Measurements from ENCODE around the gene SERPINA6.
"Not testable (repeated sequence)": the region's sequence is repeated elsewhere in the genome, so short reads cannot be mapped to it uniquely, and the experiment has no call there.

Gene SERPINA6

GRCh38 chr14:94364037-94364436 lies 40.9 kb upstream of the SERPINA6 start:
- H3K4me3 ChIP-seq (ENCODE audit: low read depth in 1 of 2, low read length in 2 of 2): no peak overlapping the region
- no peaks in the 10 kb centered on the region for H3K9me3 ChIP-seq (ENCODE audit: control insufficient read depth in 1 of 2, low read length in 2 of 2)
- no peaks in the 10 kb centered on the region for H3K36me3 ChIP-seq (ENCODE audit: control insufficient read depth in 1 of 2, insufficient read depth in 2 of 2, low read length in 2 of 2)
- no peaks in the 10 kb centered on the region for H3K27me3 ChIP-seq (ENCODE audit: low read depth, low read length)
- no peaks in the 10 kb centered on the region for H3K4me1 ChIP-seq (ENCODE audit: control insufficient read depth in 1 of 2, insufficient read depth in 2 of 2, low read length in 2 of 2)
- no peak overlapping the region for H3K27ac ChIP-seq (ENCODE audit: low read length)

GRCh38 chr14:94363151-94363624 lies 40.1 kb upstream of the SERPINA6 start:
- Histone ChIP-seq H3K36me3 (ENCODE audit: control insufficient read depth in 1 of 2, insufficient read depth in 2 of 2, low read length in 2 of 2) (no peaks in the 10 kb centered on the region), H3K27me3 (ENCODE audit: low read depth, low read length) (no peaks in the 10 kb centered on the region), H3K9me3 (ENCODE audit: control insufficient read depth in 1 of 2, low read length in 2 of 2) (no peaks in the 10 kb centered on the region), H3K27ac (ENCODE audit: low read length) (no peak overlapping the region), H3K4me1 (ENCODE audit: control insufficient read depth in 1 of 2, insufficient read depth in 2 of 2, low read length in 2 of 2) (no peaks in the 10 kb centered on the region), H3K4me3 (ENCODE audit: low read depth in 1 of 2, low read length in 2 of 2) (no peak overlapping the region)

- H3K4me1 ChIP-seq (ENCODE audit: control insufficient read depth in 1 of 2, insufficient read depth in 2 of 2, low read length in 2 of 2): no peaks in the 10 kb centered on the region
- no peaks in the 10 kb centered on the region for H3K36me3 ChIP-seq (ENCODE audit: control insufficient read depth in 1 of 2, insufficient read depth in 2 of 2, low read length in 2 of 2)
- no peaks in the 10 kb centered on the region for H3K27me3 ChIP-seq (ENCODE audit: low read depth, low read length)
- H3K27ac ChIP-seq (ENCODE audit: low read length): no peak overlapping the region
- H3K4me3 ChIP-seq (ENCODE audit: low read depth in 1 of 2, low read length in 2 of 2): no peak overlapping the region
- H3K9me3 ChIP-seq (ENCODE audit: control insufficient read depth in 1 of 2, low read length in 2 of 2): no peaks in the 10 kb centered on the region
These were observed 39.5 kb upstream of the SERPINA6 start for GRCh38 chr14:94362614-94363133.

- no peak overlapping the region for H3K27ac ChIP-seq (ENCODE audit: low read length)
These were observed 38.5 kb upstream of the SERPINA6 start for GRCh38 chr14:94361682-94362081.

GRCh38 chr14:94360945-94361565 lies 37.9 kb upstream of the SERPINA6 start:
- no peak overlapping the region for H3K27ac ChIP-seq (ENCODE audit: low read length)
- H3K4me1 ChIP-seq (ENCODE audit: control insufficient read depth in 1 of 2, insufficient read depth in 2 of 2, low read length in 2 of 2): no peaks in the 10 kb centered on the region
- H3K27me3 ChIP-seq (ENCODE audit: low read depth, low read length): no peaks in the 10 kb centered on the region
- no peak overlapping the region for H3K4me3 ChIP-seq (ENCODE audit: low read depth in 1 of 2, low read length in 2 of 2)
- H3K36me3 ChIP-seq (ENCODE audit: control insufficient read depth in 1 of 2, insufficient read depth in 2 of 2, low read length in 2 of 2): no peaks in the 10 kb centered on the region
- no peaks in the 10 kb centered on the region for H3K9me3 ChIP-seq (ENCODE audit: control insufficient read depth in 1 of 2, low read length in 2 of 2)

More at GRCh38 chr14:94361682-94362081, 38.5 kb upstream of the SERPINA6 start:
- H3K36me3 ChIP-seq (ENCODE audit: control insufficient read depth in 1 of 2, insufficient read depth in 2 of 2, low read length in 2 of 2): no peaks in the 10 kb centered on the region
- no peak overlapping the region for H3K4me3 ChIP-seq (ENCODE audit: low read depth in 1 of 2, low read length in 2 of 2)
- no peaks in the 10 kb centered on the region for H3K9me3 ChIP-seq (ENCODE audit: control insufficient read depth in 1 of 2, low read length in 2 of 2)
- H3K27me3 ChIP-seq (ENCODE audit: low read depth, low read length): no peaks in the 10 kb centered on the region
- H3K4me1 ChIP-seq (ENCODE audit: control insufficient read depth in 1 of 2, insufficient read depth in 2 of 2, low read length in 2 of 2): no peaks in the 10 kb centered on the region

GRCh38 chr14:94357166-94357565 lies 34.0 kb upstream of the SERPINA6 start:
- no peaks in the 10 kb centered on the region for H3K9me3 ChIP-seq (ENCODE audit: control insufficient read depth in 1 of 2, low read length in 2 of 2)
- H3K27ac ChIP-seq (ENCODE audit: low read length): no peak overlapping the region
- H3K4me3 ChIP-seq (ENCODE audit: low read depth in 1 of 2, low read length in 2 of 2): no peak overlapping the region
- no peaks in the 10 kb centered on the region for H3K4me1 ChIP-seq (ENCODE audit: control insufficient read depth in 1 of 2, insufficient read depth in 2 of 2, low read length in 2 of 2)
- H3K27me3 ChIP-seq (ENCODE audit: low read depth, low read length): no peaks in the 10 kb centered on the region
- no peaks in the 10 kb centered on the region for H3K36me3 ChIP-seq (ENCODE audit: control insufficient read depth in 1 of 2, insufficient read depth in 2 of 2, low read length in 2 of 2)

GRCh38 chr14:94356379-94357056 lies 33.4 kb upstream of the SERPINA6 start:
- Histone ChIP-seq H3K4me1 (ENCODE audit: control insufficient read depth in 1 of 2, insufficient read depth in 2 of 2, low read length in 2 of 2) (no peaks in the 10 kb centered on the region), H3K27me3 (ENCODE audit: low read depth, low read length) (no peaks in the 10 kb centered on the region), H3K9me3 (ENCODE audit: control insufficient read depth in 1 of 2, low read length in 2 of 2) (no peaks in the 10 kb centered on the region), H3K27ac (ENCODE audit: low read length) (no peak overlapping the region), H3K4me3 (ENCODE audit: low read depth in 1 of 2, low read length in 2 of 2) (no peak overlapping the region), H3K36me3 (ENCODE audit: control insufficient read depth in 1 of 2, insufficient read depth in 2 of 2, low read length in 2 of 2) (no peaks in the 10 kb centered on the region)

- Histone ChIP-seq H3K4me3 (ENCODE audit: low read depth in 1 of 2, low read length in 2 of 2) (no peak overlapping the region), H3K36me3 (ENCODE audit: control insufficient read depth in 1 of 2, insufficient read depth in 2 of 2, low read length in 2 of 2) (no peaks in the 10 kb centered on the region), H3K27me3 (ENCODE audit: low read depth, low read length) (no peaks in the 10 kb centered on the region), H3K4me1 (ENCODE audit: control insufficient read depth in 1 of 2, insufficient read depth in 2 of 2, low read length in 2 of 2) (no peaks in the 10 kb centered on the region), H3K27ac (ENCODE audit: low read length) (no peak overlapping the region), H3K9me3 (ENCODE audit: control insufficient read depth in 1 of 2, low read length in 2 of 2) (no peaks in the 10 kb centered on the region)
These were observed 32.2 kb upstream of the SERPINA6 start for GRCh38 chr14:94355191-94355794.

GRCh38 chr14:94354638-94355185 lies 31.6 kb upstream of the SERPINA6 start:
- H3K27me3 ChIP-seq (ENCODE audit: low read depth, low read length): no peaks in the 10 kb centered on the region
- no peaks in the 10 kb centered on the region for H3K9me3 ChIP-seq (ENCODE audit: control insufficient read depth in 1 of 2, low read length in 2 of 2)
- no peaks in the 10 kb centered on the region for H3K4me1 ChIP-seq (ENCODE audit: control insufficient read depth in 1 of 2, insufficient read depth in 2 of 2, low read length in 2 of 2)
- H3K4me3 ChIP-seq (ENCODE audit: low read depth in 1 of 2, low read length in 2 of 2): no peak overlapping the region
- no peak overlapping the region for H3K27ac ChIP-seq (ENCODE audit: low read length)
- H3K36me3 ChIP-seq (ENCODE audit: control insufficient read depth in 1 of 2, insufficient read depth in 2 of 2, low read length in 2 of 2): no peaks in the 10 kb centered on the region

GRCh38 chr14:94354190-94354589 lies 31.1 kb upstream of the SERPINA6 start:
- not testable (repeated sequence) for H3K27ac ChIP-seq (ENCODE audit: low read length); H3K27me3 ChIP-seq (ENCODE audit: low read depth, low read length); H3K4me1 ChIP-seq (ENCODE audit: control insufficient read depth in 1 of 2, insufficient read depth in 2 of 2, low read length in 2 of 2); H3K36me3 ChIP-seq (ENCODE audit: control insufficient read depth in 1 of 2, insufficient read depth in 2 of 2, low read length in 2 of 2); H3K9me3 ChIP-seq (ENCODE audit: control insufficient read depth in 1 of 2, low read length in 2 of 2); H3K4me3 ChIP-seq (ENCODE audit: low read depth in 1 of 2, low read length in 2 of 2)

- Histone ChIP-seq H3K9me3 (ENCODE audit: control insufficient read depth in 1 of 2, low read length in 2 of 2) (no peaks in the 10 kb centered on the region), H3K27ac (ENCODE audit: low read length) (no peak overlapping the region), H3K36me3 (ENCODE audit: control insufficient read depth in 1 of 2, insufficient read depth in 2 of 2, low read length in 2 of 2) (no peaks in the 10 kb centered on the region), H3K4me3 (ENCODE audit: low read depth in 1 of 2, low read length in 2 of 2) (no peak overlapping the region), H3K4me1 (ENCODE audit: control insufficient read depth in 1 of 2, insufficient read depth in 2 of 2, low read length in 2 of 2) (no peaks in the 10 kb centered on the region), H3K27me3 (ENCODE audit: low read depth, low read length) (no peaks in the 10 kb centered on the region)
These were observed 26.1 kb upstream of the SERPINA6 start for GRCh38 chr14:94349276-94349675.

Data from muscle layer of duodenum (tissue), 2 donors.